Measurements from ENCODE around the gene IFNLR1. TPM values are rescaled to one million over a fixed set of nuclear protein-coding genes. Genes with fewer than 3 reads are reported as not detected.

Gene IFNLR1
- total RNA-seq, 1 donor from 2014 or later, result 0.16 TPM

- no peak for DNase-seq
Observed at GRCh38 chr1:24147194-24147593, 39.9 kb downstream of the IFNLR1 start.

DNA sequence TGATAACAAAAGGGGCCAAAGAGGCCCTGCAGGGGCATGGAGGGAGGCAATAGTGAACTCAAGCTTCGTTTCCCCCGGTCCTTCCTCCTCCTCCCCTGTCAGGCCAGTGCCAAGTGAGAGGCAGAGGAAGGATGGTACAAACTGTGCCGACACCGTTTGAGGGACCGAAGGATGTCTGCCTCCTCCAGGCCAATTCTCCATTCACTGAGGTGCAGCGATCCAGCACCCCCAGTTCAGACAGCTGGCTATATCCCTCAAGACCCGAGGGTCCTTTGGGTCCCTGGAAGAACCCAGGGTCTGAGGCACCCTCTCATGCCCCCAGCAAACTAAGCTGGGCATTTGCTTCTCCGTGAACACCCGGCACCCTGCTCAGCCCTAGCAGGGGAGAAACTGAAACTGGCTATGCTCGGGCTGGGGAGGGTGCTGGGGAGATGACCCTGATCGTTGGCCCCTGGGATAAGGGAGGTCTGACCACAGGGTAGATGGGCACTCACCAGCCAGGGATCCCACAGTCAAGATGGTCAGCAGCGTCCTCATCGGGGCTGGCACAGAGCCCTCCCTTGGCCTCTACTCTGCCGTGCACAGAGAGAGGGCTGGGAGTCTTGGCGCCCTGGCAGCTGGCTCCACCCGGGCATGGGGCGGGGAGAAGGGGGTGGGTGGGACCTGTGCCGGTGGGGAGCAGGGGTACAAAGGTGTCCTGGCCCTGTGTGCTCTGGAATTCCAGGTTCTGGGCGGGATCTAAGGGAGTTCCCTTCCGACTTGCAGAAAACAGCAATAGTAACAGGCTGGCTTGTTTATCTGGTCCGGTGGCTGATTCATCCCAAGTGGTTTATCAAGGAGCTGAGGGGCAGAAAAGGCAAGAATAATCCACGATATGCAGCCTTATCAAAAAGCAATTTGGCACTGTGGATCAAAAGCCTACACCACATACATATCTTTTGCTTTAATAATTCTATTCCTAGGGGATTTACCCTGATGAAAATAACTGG is 44.2 kb downstream of the IFNLR1 start, which contains the start of gene IL22RA1:
IL22RA1 (minus strand) TSS at position 595 of the 989 bp plus-strand sequence; CDS start at position 537, 58 bp downstream.
- DNase-seq, result no peak

DNA sequence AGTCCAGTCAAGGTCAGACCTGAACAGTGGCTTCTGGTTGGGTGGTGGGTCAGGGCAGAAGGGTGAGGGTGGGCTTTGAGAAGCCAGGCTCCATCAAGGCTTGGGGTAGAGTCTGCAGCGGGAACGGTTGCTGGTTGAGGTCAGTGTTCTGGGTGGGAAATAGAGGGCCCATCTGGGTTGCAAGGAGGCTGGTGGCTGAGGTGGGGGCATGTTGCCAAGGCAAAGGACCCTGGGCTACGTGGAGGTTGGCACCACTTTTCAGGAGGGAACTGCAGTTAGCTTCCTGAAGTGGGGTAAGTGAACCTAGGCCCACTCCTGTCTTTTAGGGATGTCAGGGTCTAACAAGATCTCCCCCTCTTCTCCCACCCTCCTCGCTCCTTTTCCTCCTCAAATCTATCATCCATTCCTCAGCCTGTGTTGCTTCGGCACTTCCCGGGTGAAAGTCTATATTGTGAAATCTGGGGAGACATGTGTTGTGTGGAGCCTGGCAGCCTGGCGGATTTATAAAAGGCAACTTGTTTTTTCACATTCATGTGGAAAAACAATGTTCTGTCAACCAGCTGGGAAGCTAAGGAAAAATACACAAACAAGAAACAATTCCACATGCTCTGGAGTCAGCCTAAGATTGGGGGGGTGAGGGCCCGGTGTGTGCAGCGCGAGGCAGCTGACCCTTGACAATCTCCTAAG is 45.6 kb downstream of the IFNLR1 start:
- DNase-seq, result no peak

DNA sequence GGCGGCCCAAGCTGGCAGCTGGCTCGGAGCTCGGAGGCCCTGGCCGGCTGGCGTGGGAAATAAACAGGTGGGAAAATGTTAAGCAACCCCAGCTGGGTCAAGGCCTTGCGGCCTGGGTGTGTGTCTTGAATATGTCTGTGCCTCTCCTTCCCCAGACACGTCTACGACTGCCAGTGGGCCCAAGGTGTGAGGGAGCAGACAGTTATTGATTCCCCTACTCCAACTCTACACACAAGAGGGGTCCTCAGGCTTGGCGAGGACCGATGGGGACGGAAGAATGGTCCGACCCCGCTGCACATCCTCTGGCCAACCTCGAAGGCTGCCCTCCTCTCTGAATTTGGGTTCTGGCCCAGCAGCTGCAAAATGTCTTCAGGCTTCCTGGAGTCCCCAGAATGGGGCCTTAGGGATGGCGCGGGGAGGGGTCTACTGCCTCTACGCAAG is 46.3 kb downstream of the IFNLR1 start:
- DNase-seq, result no peak

GRCh38 chr1:24139841-24140425 is 47.2 kb downstream of the IFNLR1 start:
- no peak for DNase-seq

GRCh38 chr1:24139222-24139489 is 47.9 kb downstream of the IFNLR1 start:
- no peak for DNase-seq

- no peak for DNase-seq
Observed at GRCh38 chr1:24138476-24139221, 48.4 kb downstream of the IFNLR1 start.

DNA sequence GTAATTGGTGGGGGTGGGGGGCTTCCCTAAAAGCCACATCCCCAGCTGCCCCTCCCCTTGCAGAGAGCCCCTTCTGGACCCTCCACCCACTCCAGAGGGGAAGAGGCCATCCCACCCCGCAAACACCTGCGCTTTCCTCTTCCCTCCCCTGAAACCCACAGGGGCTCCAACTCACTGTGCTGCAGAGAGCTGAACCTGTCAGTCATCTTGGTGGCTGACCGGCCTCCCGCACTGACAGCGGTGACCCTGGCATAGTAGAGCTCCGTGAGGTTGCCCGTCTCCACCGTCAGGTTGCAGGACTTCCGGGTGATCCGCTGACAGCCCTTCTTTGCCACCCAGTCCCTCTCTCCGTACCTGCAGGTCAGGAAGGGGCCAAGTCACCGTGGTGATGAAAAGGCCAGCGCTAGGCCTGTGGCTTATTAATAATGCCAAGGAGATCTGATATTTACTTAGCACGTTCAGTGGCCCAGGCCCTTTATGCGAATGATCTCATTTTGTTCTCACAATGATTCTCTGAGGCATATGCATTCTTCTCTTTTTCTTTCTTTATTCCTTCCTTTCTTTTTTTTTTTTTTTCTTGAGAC is 50.0 kb downstream of the IFNLR1 start:
- DNase-seq, result no peak

- DNase-seq, result no peak
Observed at GRCh38 chr1:24134376-24134775, 52.7 kb downstream of the IFNLR1 start.

- DNase-seq, result no peak
Observed at GRCh38 chr1:24133819-24134218, 53.3 kb downstream of the IFNLR1 start.

DNA sequence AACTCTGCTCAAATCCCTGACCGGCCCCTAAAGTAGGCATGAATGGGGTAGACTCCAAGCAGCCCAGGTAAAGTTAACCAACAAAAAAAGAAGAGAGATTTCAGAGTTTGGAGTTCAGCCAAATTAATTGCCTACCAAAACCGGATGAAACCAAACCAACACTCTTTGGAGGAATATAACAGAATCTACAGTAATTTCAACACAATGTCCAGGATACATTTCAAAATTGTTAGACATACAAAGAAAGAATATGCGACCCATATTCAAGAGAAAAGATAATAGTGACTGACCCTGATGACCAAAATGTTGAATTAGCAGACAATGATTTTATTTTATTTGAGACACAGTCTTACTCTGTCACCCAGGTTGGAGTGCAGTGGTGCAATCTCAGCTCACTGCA is 56.7 kb downstream of the IFNLR1 start:
- no peak for DNase-seq

GRCh38 chr1:24127801-24128363 is 59.2 kb downstream of the IFNLR1 start:
- DNase-seq, result no peak

DNA sequence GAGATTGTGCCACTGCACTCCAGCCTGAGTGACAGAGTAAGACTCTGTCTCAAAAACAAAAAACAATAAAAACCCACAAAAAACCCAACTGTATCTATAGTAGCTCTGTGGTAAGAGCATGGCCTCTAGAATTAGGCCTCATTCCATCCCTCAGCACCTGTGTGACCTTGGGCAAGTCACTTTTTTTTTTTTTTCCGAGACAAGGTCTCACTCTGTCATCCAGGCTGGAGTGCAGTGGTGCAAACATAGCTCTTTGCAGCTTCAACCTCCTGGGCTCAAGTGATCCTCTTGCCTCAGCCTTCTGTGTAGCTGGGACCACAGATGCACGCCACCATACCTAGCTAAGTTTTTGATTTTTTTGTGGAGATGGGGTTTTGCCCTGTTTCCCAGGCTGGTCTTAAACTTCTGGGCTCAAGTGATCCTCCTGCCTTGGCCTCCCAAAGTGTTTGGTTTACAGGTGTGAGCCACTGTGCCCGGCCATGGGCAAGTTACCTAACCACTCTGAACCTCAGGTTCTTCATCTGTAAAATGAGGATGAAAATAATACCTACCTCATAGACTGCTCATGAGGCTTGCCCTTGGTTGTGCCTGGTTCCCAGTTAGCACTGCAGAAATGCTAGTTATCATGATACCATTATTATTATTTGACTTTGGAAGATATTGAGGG is 59.8 kb downstream of the IFNLR1 start:
- no peak for DNase-seq

GRCh38 chr1:24126672-24127023 is 60.4 kb downstream of the IFNLR1 start:
- no peak for DNase-seq

GRCh38 chr1:24126018-24126671 is 60.9 kb downstream of the IFNLR1 start:
- no peak for DNase-seq

DNA sequence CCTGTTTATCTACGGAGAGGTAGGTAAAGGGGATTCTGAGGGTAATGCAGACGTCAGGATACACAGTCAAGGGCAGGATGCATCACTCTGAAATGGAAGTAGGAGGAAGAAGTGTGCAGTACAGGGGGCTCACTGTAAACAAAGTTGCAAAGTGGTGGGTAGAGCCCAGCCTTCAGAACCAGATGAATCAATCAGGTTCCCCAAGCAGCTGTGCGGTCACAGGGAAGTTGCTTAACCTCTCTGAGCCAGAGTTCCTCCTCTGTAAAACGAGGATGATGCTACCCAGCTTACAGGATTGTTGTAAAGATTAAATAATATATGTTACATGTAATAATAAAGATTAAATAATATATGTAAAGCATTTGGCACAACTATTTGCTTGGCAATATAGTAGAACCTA is 61.6 kb downstream of the IFNLR1 start:
- no peak for DNase-seq

DNA sequence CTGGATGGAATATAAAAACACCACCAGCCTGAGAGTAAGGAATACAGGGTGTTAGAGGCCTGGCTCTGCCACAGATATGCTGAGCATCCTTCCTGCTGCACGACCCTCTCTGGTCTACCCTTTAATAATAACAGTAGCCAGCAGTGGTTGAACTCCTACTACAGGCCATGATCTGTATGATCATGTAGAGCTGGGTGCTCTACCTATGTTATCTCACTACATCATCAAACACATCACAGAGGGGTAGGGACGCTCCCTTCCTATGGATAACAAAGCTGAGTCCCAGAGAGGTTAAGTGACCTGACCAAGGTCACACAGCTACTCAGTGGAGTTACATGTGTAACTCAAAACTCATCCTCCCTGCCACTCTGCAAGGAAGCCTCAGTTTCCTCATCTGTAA is 62.1 kb downstream of the IFNLR1 start:
- no peak for DNase-seq

DNA sequence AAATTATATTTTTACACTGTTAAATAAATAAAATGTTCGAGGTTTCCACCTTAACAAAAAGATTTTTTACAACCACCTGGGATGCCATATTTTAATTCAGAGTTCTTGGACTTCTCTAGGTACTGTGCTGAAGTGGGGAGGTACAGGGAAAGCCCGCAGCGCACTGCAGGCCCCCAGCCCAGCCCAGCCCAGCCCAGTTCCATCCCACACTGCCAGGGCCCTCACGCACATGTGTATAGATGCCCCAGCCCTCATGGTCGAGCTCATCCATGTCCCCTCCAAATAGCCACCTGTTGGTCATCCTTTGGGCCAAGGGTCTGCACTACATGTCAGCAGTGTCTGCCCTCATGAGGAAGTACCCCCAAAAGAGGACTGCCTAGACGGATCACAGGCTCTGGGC is 63.5 kb downstream of the IFNLR1 start:
- no peak for DNase-seq

GRCh38 chr1:24122776-24123175 is 64.3 kb downstream of the IFNLR1 start:
- no peak for DNase-seq

DNA sequence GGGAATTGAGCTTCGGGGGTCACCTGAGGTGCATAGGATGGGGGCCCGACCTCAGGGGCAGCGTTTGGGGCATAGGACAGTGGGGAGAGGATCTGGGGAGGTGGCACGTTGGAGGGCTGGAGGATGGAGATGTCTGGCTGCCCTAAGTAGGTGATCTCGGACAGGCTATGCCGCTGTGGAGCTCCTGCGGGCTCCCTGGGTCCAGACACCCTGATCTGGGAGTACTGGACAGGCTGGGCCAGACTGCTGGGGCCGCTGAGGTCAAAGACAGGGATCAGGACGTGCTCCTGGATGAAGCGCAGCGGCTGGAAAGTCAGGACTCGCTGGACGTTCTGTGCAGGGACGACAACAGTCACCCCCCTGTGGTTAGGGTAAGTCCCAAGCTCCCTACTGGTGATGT is 65.7 kb downstream of the IFNLR1 start:
- DNase-seq, result no peak

GRCh38 chr1:24120965-24121364 is 66.1 kb downstream of the IFNLR1 start:
- no peak for DNase-seq
